Panc1 (cell line): ENCODE data around the gene BNIP3. TPM values are rescaled to one million over a fixed set of nuclear protein-coding genes. Genes with fewer than 3 reads are reported as not detected.
"Not testable (repeated sequence)": the region's sequence is repeated elsewhere in the genome, so short reads cannot be mapped to it uniquely, and the experiment has no call there.

Source experiments
- ATAC-seq: fragments of 200-7000 bp; cut with Tn5 transposase; 2 replicates; pipeline ENCODE4 v1.9.1; 2020; ENCODE audit warnings: mild to moderate bottlenecking, moderate library complexity
- BruUV-seq: library from RNA; stranded (reverse); fragments of 400-500 nt; replicated peaks from 2 replicates; lab custom pipeline; 2021; lab: Mats Ljungman, UMichigan
- CTCF ChIA-PET: fragments of 300-600 bp; sonication (Branson Sonifier 250); formaldehyde crosslinking; loops from one replicate; lab custom pipeline; 2022; ENCODE audit warnings: antibody characterized with exemption; lab: Charles Lee
- POLR2A ChIA-PET: fragments of 300-600 bp; sonication (Branson Sonifier 250); formaldehyde crosslinking; loops from one replicate; lab custom pipeline; 2022; ENCODE audit warnings: antibody characterized with exemption; lab: Charles Lee
- DNase-seq: peaks from one replicate; pipeline ENCODE4 v3.0.0-alpha.2; 2010; ENCODE audit warnings: low read depth, low spot score
- H3K27ac ChIP-seq: 2 replicates; pipeline ENCODE4 v1.5.1; 2011; ENCODE audit warnings: mild to moderate bottlenecking, low read length, inconsistent platforms
- H3K27me3 ChIP-seq: fragments of 200-500 bp; sonication (Bioruptor generic); 2 replicates; pipeline ENCODE4 v1.6.0; 2014; ENCODE audit warnings: low read length, inconsistent platforms; ENCODE audit not compliant: control insufficient read depth, insufficient read depth
- H3K36me3 ChIP-seq: fragments of 200-500 bp; sonication (Bioruptor generic); 2 replicates; pipeline ENCODE4 v1.5.1; 2014; ENCODE audit warnings: inconsistent platforms, mild to moderate bottlenecking, low read length, moderate library complexity; ENCODE audit not compliant: control insufficient read depth, insufficient read depth
- H3K4me1 ChIP-seq: 2 replicates; pipeline ENCODE4 v1.5.1; 2011; ENCODE audit warnings: inconsistent platforms, mild to moderate bottlenecking, low read length, moderate library complexity; ENCODE audit not compliant: control insufficient read depth, insufficient read depth
- H3K4me3 ChIP-seq, 2 experiments: 2 replicates each; pipeline ENCODE4 v1.5.1; 2011 to 2012; ENCODE audit warnings: low read depth in 2 of 2, low read length in 2 of 2, mild to moderate bottlenecking in 2 of 2, inconsistent platforms in 1 of 2, moderate library complexity in 1 of 2
- H3K9me3 ChIP-seq: fragments of 200-500 bp; sonication (Bioruptor generic); 2 replicates; pipeline ENCODE4 v1.5.1; 2014; ENCODE audit warnings: low read depth, mild to moderate bottlenecking, inconsistent platforms, low read length, moderate library complexity; ENCODE audit not compliant: control insufficient read depth, insufficient read depth
- CTCF ChIP-seq: fragments of 450-650 bp; IDR thresholded peaks from 2 replicates; pipeline ENCODE4 v1.5.1; 2017; ENCODE audit warnings: mild to moderate bottlenecking
- POLR2AphosphoS5 ChIP-seq: IDR thresholded peaks from 2 replicates; pipeline ENCODE4 v1.6.1; 2012; ENCODE audit warnings: mild to moderate bottlenecking, low read depth, low read length, moderate library complexity
- REST ChIP-seq, 2 experiments: IDR thresholded peaks; 2 replicates each; pipeline ENCODE4 v1.6.1; 2011 to 2012; ENCODE audit warnings: low read depth in 2 of 2, control low read depth in 1 of 2, low read length in 1 of 2, mild to moderate bottlenecking in 1 of 2, moderate library complexity in 1 of 2; ENCODE audit not compliant: insufficient read depth in 1 of 2
- SIN3A ChIP-seq: IDR thresholded peaks from 2 replicates; pipeline ENCODE4 v1.6.1; 2012; ENCODE audit warnings: low read depth, mild to moderate bottlenecking, low read length, moderate library complexity, borderline replicate concordance; ENCODE audit not compliant: insufficient read depth
- TCF7L2 ChIP-seq: IDR thresholded peaks from 2 replicates; pipeline ENCODE4 v1.6.1; 2011; ENCODE audit warnings: mild to moderate bottlenecking, low read depth, low read length, inconsistent platforms
- in situ Hi-C: cut with HindIII; loops from 2 replicates; pipeline ENCODE4 v1.10.0; 2016; ENCODE audit warnings: low sequenced_read_pairs, low pct_unique_long_range_greater_than_20kb
- intact Hi-C: fragments of 100-400 bp; cut with micrococcal nuclease; formaldehyde crosslinking; loops from one replicate; pipeline ENCODE4 v1.10.0; 2022; ENCODE audit not compliant: unreplicated experiment
- total RNA-seq: library from RNA; stranded (reverse); gene quantifications from one replicate; pipeline ENCODE4 v1.2.1, GENCODE V29; 2021; ENCODE audit not compliant: unreplicated experiment

BNIP3 gene
- total RNA-seq, 1 experiment from 2014 or later = 67.8 TPM

- 0 out of 2 replicates have a peak, but pooled peaks cover 2% of the 10 kb centered on the region for H3K4me1 ChIP-seq
- intact Hi-C loops (no loop called here), in situ Hi-C loops (no loop called here)
- CTCF ChIA-PET = interaction anchor here (0.7 kb wide), 1 partner anchor 156 kb away, joined by 6 read pairs; no protein-coding TSS in a partner anchor
- H3K4me3 ChIP-seq = no peak overlapping the region
- no peaks in the 10 kb centered on the region for H3K36me3 ChIP-seq
- no peaks in the 10 kb centered on the region for H3K27me3 ChIP-seq
- H3K9me3 ChIP-seq = no peaks in the 10 kb centered on the region
- POLR2A ChIA-PET = no interaction called here
- DNase-seq (no peak), ATAC-seq (no peak)
- TF ChIP-seq TCF7L2 = no peak
- TF ChIP-seq POLR2AphosphoS5 = no peak
- TF ChIP-seq REST (IDR thresholded peaks at IDR 0.05; ENCODE audit: insufficient read depth in 1 of 2, low read depth in 2 of 2, low read length in 1 of 2) = no peak
- TF ChIP-seq SIN3A = no peak
- no peak for TF ChIP-seq CTCF
- BruUV-seq = no TSS peak
- no peak overlapping the region for H3K27ac ChIP-seq
Measured at GRCh38 chr10:131991726-131992125, 10.0 kb upstream of the BNIP3 start.

GRCh38 chr10:131987786-131988185 is 6.1 kb upstream of the BNIP3 start:
- DNase-seq, CTCF ChIA-PET, BruUV-seq, ATAC-seq, H3K27ac ChIP-seq, H3K4me3 ChIP-seq, H3K4me1 ChIP-seq, in situ Hi-C loops, intact Hi-C loops, H3K9me3 ChIP-seq, H3K36me3 ChIP-seq, H3K27me3 ChIP-seq, POLR2A ChIA-PET: not testable (repeated sequence)

- H3K27me3 ChIP-seq, H3K9me3 ChIP-seq, H3K36me3 ChIP-seq, intact Hi-C loops, DNase-seq, in situ Hi-C loops, ATAC-seq, CTCF ChIA-PET, BruUV-seq, H3K4me3 ChIP-seq, H3K27ac ChIP-seq, H3K4me1 ChIP-seq, POLR2A ChIA-PET: not testable (repeated sequence)
Measured at GRCh38 chr10:131987301-131987700, 5.6 kb upstream of the BNIP3 start.

- H3K27ac ChIP-seq, in situ Hi-C loops, H3K4me1 ChIP-seq, H3K36me3 ChIP-seq, DNase-seq, POLR2A ChIA-PET, H3K27me3 ChIP-seq, H3K9me3 ChIP-seq, CTCF ChIA-PET, intact Hi-C loops, BruUV-seq, H3K4me3 ChIP-seq, ATAC-seq: not testable (repeated sequence)
Measured at GRCh38 chr10:131986851-131987250, 5.1 kb upstream of the BNIP3 start.
